BE2C (cell line): ENCODE results near the gene POU3F1.

ENCODE experiments used
- DNase-seq: peaks from one replicate; pipeline ENCODE4 v3.0.0-alpha.2; 2020
- H3K27me3 ChIP-seq: fragments of 250-450 bp; sonication (Bioruptor Pico); 2 replicates; pipeline ENCODE4 v1.5.1; 2020; ENCODE audit warnings: mild to moderate bottlenecking
- H3K36me3 ChIP-seq: fragments of 250-450 bp; sonication (Bioruptor Pico); 2 replicates; pipeline ENCODE4 v1.5.1; 2020; ENCODE audit warnings: mild to moderate bottlenecking
- H3K4me1 ChIP-seq: fragments of 250-450 bp; sonication (Bioruptor Pico); 2 replicates; pipeline ENCODE4 v1.5.1; 2020
- H3K4me3 ChIP-seq: 2 replicates; pipeline ENCODE4 v1.5.1; 2011; ENCODE audit warnings: low read depth, low read length
- H3K9me3 ChIP-seq: fragments of 250-450 bp; sonication (Bioruptor Pico); 2 replicates; pipeline ENCODE4 v1.5.1; 2020
- CTCF ChIP-seq: IDR thresholded peaks from 2 replicates; pipeline ENCODE4 v1.5.1; 2012; ENCODE audit warnings: mild to moderate bottlenecking, low read depth, low read length

The POU3F1 gene

GRCh38 chr1:38003261-38004250 lies 43.0 kb downstream of the POU3F1 start:
- peak overlapping the region; percentile 59; the same call in 1 of the 2 replicates for H3K4me3 ChIP-seq
- TF ChIP-seq CTCF, result no peak
- H3K9me3 ChIP-seq, result no peaks in the 10 kb centered on the region
- DNase-seq, result no peak
- no peaks in the 10 kb centered on the region for H3K27me3 ChIP-seq
- H3K36me3 ChIP-seq, result no peaks in the 10 kb centered on the region
- H3K4me1 ChIP-seq, result peaks cover 5% of the 10 kb centered on the region

DNA sequence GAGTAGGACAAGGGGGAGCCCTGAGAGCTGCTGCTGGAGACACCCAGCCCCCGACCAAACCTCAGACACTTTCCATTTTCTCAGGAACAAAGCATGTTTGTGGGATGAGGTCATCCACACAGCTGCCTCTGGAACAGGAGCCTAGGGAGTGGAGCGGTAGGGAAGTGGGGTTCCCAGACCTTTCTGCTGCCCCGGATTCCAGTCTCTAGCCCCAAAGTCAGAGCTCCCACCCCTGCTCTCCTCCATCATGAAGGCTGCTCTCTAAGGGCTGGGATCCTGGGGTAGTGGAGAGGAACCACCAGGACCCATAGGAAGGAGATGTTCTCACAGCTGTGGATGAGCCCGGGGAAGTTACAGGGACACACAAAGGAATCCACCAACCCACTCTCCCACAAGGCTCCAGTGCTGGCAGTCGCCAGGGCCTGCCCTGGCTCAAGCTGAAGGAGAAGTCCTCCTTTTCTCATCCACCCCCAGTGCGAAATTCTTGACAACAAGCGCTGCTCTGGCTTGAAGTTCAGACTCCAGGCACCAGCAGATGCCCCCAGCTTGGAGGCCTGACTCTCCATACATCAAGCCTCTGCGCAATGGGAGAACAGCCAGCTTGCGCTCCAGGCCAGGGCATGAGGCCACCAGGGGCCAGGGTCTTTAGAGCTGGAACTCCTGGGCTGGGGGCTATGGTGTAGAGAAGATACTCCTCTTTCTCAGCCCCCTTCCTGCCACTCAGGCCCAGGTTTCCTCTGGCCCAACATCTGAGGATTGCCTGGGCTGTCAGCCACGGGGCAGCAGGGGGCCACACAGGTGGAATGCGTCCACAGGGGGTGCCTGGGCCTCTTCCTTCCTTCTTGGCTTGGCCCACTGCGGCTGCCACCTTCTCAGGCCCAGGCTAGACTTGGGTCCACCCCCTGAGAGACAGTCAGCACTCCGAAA lies 45.8 kb downstream of the POU3F1 start:
- TF ChIP-seq CTCF, result no peak
- H3K4me1 ChIP-seq, result peaks cover 5% of the 10 kb centered on the region
- H3K9me3 ChIP-seq, result no peaks in the 10 kb centered on the region
- no peak for DNase-seq
- H3K36me3 ChIP-seq, result no peaks in the 10 kb centered on the region
- no peaks in the 10 kb centered on the region for H3K27me3 ChIP-seq
- no peak overlapping the region for H3K4me3 ChIP-seq

- Histone ChIP-seq H3K9me3 (no peaks in the 10 kb centered on the region), H3K4me1 (peaks cover 5% of the 10 kb centered on the region), H3K36me3 (no peaks in the 10 kb centered on the region), H3K27me3 (no peaks in the 10 kb centered on the region), H3K4me3 (no peak overlapping the region)
- TF ChIP-seq CTCF, result no peak
- DNase-seq, result no peak
Measured at GRCh38 chr1:38000233-38000528, 46.4 kb downstream of the POU3F1 start.

DNA sequence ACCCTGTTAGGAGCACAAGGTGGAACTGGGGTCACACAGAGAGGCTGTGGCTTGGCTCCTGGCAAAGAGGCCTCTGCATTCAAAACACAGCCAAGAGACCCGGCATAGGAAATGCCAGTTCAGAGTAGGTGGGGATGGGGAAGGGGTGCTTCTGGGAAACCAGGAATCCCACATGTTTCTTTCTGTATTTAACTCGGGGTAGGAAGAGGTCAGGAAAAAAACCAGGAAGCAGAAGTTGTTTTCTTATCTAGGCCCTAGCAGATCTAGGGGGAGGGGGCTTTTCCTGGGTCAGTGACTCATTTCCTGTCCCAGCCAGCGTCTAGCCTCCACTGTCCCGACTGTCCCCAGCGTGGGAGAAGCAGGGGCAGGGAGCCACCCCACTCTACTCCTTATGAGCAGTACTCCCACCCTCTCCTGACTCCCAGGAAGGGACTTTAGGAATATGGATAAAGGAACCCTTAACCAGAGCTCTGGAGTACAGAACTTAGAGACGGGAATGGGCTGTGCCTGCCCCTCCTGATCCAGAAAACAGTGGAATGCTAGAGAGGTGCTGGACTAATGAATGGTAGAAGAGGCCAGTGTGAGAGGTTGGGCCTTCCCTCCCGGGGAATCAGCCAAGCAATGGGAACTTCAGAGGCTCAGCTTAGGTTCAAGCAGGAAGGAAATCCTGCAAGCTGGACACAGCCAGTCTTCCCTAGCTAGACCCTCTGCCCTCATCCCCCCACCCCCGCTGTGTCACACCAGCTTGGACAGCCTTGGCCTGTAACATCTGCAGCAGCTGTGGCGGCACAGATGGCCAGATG lies 47.0 kb downstream of the POU3F1 start:
- H3K4me3 ChIP-seq, result no peak overlapping the region
- H3K27me3 ChIP-seq, result no peaks in the 10 kb centered on the region
- H3K36me3 ChIP-seq, result no peaks in the 10 kb centered on the region
- H3K9me3 ChIP-seq, result no peaks in the 10 kb centered on the region
- no peak for DNase-seq
- H3K4me1 ChIP-seq, result peaks cover 5% of the 10 kb centered on the region
- TF ChIP-seq CTCF, result no peak

GRCh38 chr1:37998913-37999429 lies 47.6 kb downstream of the POU3F1 start:
- H3K4me1 ChIP-seq, result peaks cover 5% of the 10 kb centered on the region
- no peaks in the 10 kb centered on the region for H3K27me3 ChIP-seq
- H3K9me3 ChIP-seq, result no peaks in the 10 kb centered on the region
- no peak for DNase-seq
- no peak for TF ChIP-seq CTCF
- no peak overlapping the region for H3K4me3 ChIP-seq
- no peaks in the 10 kb centered on the region for H3K36me3 ChIP-seq
